Measurements from ENCODE around the gene TSEN54.

Gene TSEN54

DNA sequence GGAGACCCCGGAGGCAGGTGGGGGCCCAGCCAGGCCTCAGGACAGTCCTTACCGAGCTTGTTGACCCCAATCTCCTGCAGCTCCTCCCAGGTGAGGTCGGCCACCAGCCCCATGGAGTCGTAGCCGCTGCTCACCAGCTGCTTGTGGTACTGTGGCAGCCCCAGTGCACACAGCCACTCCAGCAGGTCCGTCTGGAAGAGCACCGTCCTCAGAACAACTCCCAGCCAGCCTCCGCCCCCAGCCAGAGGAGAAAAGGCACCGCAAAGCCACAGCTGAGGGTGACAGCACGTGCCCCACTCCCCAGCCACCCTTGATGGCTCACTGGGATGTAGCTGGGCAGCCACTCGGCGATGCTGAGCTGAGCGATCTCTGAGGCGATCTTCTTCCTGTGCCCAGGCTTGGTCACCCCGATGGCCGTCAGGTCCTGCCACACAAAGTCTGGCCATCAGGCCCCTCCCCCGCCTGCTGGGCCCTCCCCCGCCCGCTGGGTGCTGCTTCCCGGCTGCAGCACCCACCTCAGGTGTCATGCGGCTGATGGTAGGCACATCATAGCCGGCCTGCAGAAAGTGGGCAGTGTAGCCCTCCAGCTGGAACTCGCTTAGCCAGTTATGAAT lies 12.9 kb upstream of the TSEN54 start:
- in situ Hi-C loops (cut with MboI; ENCODE audit: low pct_unique_long_range_greater_than_20kb, low sequenced_read_pairs, unreplicated experiment) = no loop called here
- TF ChIP-seq, protein P1, sequence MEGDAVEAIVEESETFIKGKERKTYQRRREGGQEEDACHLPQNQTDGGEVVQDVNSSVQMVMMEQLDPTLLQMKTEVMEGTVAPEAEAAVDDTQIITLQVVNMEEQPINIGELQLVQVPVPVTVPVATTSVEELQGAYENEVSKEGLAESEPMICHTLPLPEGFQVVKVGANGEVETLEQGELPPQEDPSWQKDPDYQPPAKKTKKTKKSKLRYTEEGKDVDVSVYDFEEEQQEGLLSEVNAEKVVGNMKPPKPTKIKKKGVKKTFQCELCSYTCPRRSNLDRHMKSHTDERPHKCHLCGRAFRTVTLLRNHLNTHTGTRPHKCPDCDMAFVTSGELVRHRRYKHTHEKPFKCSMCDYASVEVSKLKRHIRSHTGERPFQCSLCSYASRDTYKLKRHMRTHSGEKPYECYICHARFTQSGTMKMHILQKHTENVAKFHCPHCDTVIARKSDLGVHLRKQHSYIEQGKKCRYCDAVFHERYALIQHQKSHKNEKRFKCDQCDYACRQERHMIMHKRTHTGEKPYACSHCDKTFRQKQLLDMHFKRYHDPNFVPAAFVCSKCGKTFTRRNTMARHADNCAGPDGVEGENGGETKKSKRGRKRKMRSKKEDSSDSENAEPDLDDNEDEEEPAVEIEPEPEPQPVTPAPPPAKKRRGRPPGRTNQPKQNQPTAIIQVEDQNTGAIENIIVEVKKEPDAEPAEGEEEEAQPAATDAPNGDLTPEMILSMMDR (IDR thresholded peaks at IDR 0.05; ENCODE audit: extremely low read depth, insufficient read depth, missing control alignments) = no peak
- no peak for DNase-seq (ENCODE audit: low spot score)

DNA sequence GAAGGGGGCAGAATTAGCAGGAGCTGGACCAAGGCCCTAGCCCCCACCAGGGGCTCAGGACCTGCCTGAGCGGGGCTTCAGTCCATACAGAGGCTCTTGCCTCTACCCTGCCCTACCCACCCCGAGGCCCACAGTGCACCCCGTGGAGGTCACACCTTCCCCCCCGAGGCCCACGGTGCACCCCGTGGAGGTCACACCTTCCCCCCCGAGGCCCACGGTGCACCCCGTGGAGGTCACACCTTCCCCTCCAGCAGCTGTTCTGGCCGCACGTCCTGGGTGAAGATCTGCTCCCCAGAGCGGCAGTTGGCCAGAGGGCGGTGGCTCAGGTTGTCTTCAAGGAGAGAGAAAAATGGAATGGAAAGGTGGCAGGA lies 12.4 kb upstream of the TSEN54 start:
- DNase-seq (ENCODE audit: low spot score) = no peak
- TF ChIP-seq, protein P1 (IDR thresholded peaks at IDR 0.05; ENCODE audit: extremely low read depth, insufficient read depth, missing control alignments) = no peak
- in situ Hi-C loops (cut with MboI; ENCODE audit: low pct_unique_long_range_greater_than_20kb, low sequenced_read_pairs, unreplicated experiment) = no loop called here

DNA sequence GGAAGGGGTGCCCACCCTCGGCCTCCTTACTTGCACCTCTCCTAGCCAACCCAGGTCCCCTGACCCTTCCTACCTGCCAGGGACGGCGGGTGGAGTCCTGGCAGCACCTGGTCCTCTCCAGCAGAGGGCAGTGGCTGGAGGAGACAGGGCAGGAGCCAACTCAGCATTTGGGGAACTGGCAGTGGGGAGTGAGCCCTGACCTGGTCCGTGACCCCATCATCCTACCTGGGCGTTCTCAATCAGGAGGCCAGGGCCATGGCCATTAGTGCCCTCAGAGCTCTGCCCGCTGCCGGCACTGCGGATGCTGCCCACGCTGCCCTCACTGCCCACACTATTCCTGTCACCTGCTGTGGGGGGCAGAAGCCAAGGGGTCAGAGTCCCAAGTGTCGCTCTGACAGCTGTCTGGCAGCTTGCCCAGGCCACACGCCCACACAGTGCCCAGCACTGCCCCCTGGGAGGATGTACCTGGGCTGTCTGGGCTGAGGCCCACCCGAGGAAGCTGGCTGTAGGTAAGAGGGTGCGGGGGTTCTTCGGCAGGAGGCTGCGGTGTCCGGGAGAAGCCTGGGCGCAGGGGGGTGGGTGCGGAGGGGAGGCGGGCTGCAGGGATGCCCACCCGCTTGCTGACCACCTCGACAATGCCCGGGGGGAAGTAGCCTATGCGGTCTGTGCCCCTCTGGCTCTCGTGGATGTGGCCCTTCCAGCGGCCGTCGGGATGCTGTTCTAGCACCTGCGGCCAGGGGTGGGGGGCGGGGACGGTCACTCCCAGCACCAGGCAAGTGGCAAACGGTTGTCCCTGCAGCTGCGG lies 11.8 kb upstream of the TSEN54 start:
- in situ Hi-C loops (cut with MboI; ENCODE audit: low pct_unique_long_range_greater_than_20kb, low sequenced_read_pairs, unreplicated experiment) = no loop called here
- DNase-seq (ENCODE audit: low spot score) = peak; percentile 87
- TF ChIP-seq, protein P1 (IDR thresholded peaks at IDR 0.05; ENCODE audit: extremely low read depth, insufficient read depth, missing control alignments) = peak; percentile 89

DNA sequence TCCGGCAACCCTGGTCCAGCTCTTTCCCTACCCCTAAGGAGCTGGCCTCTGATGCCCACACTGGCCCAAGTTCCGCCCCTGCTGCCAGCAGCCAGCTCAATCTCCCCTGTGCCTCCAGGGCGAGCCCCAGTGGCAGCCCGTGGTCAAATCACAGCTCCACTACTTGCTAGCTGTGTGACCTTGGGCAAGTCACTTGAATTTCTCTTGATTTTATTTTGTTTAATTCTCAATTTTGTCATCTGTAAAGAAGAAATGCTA lies 11.2 kb upstream of the TSEN54 start:
- in situ Hi-C loops (cut with MboI; ENCODE audit: low pct_unique_long_range_greater_than_20kb, low sequenced_read_pairs, unreplicated experiment) = no loop called here
- DNase-seq (ENCODE audit: low spot score) = no peak
- TF ChIP-seq, protein P1 (IDR thresholded peaks at IDR 0.05; ENCODE audit: extremely low read depth, insufficient read depth, missing control alignments) = no peak

DNA sequence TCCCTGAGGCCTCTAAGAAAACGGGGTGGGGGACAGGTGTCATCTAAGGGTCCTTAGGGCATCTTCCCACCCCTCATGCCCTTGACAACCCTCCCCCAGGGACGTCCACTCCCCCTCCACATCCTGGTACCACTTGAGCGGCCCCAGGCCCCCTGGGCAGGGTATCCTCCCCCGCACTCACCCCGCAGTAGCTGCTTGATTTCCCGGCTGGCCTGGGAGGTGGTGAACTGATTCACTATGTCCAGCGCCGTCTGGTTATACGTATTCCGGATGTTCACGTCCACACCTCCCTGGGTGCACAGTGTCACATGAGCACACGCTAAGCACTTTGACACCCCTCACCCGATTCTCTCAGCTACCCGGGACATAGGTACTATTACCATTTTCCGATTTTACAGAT lies 10.7 kb upstream of the TSEN54 start:
- DNase-seq (ENCODE audit: low spot score) = no peak
- TF ChIP-seq, protein P1 (IDR thresholded peaks at IDR 0.05; ENCODE audit: extremely low read depth, insufficient read depth, missing control alignments) = no peak
- in situ Hi-C loops (cut with MboI; ENCODE audit: low pct_unique_long_range_greater_than_20kb, low sequenced_read_pairs, unreplicated experiment) = no loop called here

DNA sequence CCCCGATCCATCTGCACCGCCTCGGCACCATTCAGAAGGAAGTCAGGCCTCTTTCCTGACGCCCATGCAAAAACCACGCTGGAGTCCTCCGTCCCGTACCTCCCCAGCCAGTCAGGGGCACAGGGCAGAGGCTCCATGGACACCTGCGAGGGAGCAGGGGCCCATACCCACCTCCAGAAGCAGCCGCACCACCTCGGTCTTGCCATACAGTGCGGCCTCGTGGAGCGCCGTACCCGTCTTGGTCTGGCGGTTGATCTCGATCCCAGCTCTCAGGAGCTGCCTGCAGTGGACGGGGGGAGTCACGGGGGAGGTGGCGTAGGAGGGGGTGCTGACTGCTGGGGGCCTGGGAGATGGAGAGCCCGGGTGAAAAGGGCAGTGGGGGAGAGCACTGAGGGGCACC lies 10.2 kb upstream of the TSEN54 start:
- in situ Hi-C loops (cut with MboI; ENCODE audit: low pct_unique_long_range_greater_than_20kb, low sequenced_read_pairs, unreplicated experiment) = no loop called here
- TF ChIP-seq, protein P1 (IDR thresholded peaks at IDR 0.05; ENCODE audit: extremely low read depth, insufficient read depth, missing control alignments) = no peak
- DNase-seq (ENCODE audit: low spot score) = no peak

All from GM13977 (cell line).